ENCODE data around the gene IAH1. TPM values are rescaled to one million over a fixed set of nuclear protein-coding genes. Genes with fewer than 3 reads are reported as not detected.

Gene IAH1
- total RNA-seq, 4 donors from 2014 or later, result 50.3 to 83.7 (median 62.5) TPM

GRCh38 chr2:9517118-9517782, 42.9 kb downstream of the IAH1 start:
- H3K36me3 ChIP-seq, result peaks cover 5 to 12% of the 10 kb centered on the region in 2 donors
- intact Hi-C loops (cut with DNase I), result no loop called here

DNA sequence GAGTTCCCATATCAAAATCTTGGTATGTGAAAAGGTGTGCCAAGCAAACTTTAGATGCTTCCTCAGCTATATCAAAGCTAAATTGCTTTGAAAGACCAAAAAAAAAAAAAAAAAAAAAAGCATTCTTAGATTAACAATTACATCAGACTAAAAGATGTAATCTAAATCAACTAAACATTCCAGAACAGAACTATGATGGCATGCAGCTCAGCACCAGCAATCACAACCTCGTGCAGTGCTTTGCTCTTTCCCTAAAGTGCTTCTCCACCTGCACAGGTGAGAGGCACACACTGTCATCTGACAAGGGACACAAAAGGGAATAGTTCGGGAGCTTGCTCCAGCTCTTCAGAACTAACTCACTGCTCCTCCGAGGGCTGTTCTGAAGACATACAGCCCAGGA, 43.8 kb downstream of the IAH1 start:
- intact Hi-C loops (cut with DNase I), result no loop called here
- no peaks in the 10 kb centered on the region for H3K27me3 ChIP-seq
- no peaks in the 10 kb centered on the region for H3K4me1 ChIP-seq
- peaks cover 10 to 12% of the 10 kb centered on the region in 2 donors for H3K36me3 ChIP-seq
- peak; percentile 47 to 52 for DNase-seq
- no peaks in the 10 kb centered on the region for H3K9me3 ChIP-seq
- no peak for TF ChIP-seq POLR2A (IDR thresholded peaks at IDR 0.05)
- TF ChIP-seq, protein P1, sequence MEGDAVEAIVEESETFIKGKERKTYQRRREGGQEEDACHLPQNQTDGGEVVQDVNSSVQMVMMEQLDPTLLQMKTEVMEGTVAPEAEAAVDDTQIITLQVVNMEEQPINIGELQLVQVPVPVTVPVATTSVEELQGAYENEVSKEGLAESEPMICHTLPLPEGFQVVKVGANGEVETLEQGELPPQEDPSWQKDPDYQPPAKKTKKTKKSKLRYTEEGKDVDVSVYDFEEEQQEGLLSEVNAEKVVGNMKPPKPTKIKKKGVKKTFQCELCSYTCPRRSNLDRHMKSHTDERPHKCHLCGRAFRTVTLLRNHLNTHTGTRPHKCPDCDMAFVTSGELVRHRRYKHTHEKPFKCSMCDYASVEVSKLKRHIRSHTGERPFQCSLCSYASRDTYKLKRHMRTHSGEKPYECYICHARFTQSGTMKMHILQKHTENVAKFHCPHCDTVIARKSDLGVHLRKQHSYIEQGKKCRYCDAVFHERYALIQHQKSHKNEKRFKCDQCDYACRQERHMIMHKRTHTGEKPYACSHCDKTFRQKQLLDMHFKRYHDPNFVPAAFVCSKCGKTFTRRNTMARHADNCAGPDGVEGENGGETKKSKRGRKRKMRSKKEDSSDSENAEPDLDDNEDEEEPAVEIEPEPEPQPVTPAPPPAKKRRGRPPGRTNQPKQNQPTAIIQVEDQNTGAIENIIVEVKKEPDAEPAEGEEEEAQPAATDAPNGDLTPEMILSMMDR (IDR thresholded peaks at IDR 0.05), result no peak
- H3K4me3 ChIP-seq (replicated peaks in 1 of 3), result no peak overlapping the region
- 44 to 57% methylated on average over 3 of the region's 3 CpGs for WGBS, 2 donors
- peak overlapping the region in 1 of 3 donors; percentile 13 for H3K27ac ChIP-seq

More at GRCh38 chr2:9517118-9517782, 42.9 kb downstream of the IAH1 start:
- no peaks in the 10 kb centered on the region for H3K27me3 ChIP-seq
- H3K4me3 ChIP-seq (replicated peaks in 1 of 3), result no peak overlapping the region
- no peak for TF ChIP-seq POLR2A (IDR thresholded peaks at IDR 0.05)
- TF ChIP-seq, protein P1 (IDR thresholded peaks at IDR 0.05), result no peak
- 92 to 96% methylated on average over 2 of the region's 2 CpGs for WGBS, 2 donors
- H3K4me1 ChIP-seq, result no peaks in the 10 kb centered on the region
- no peak for DNase-seq
- H3K9me3 ChIP-seq, result no peaks in the 10 kb centered on the region
- no peak overlapping the region for H3K27ac ChIP-seq

DNA sequence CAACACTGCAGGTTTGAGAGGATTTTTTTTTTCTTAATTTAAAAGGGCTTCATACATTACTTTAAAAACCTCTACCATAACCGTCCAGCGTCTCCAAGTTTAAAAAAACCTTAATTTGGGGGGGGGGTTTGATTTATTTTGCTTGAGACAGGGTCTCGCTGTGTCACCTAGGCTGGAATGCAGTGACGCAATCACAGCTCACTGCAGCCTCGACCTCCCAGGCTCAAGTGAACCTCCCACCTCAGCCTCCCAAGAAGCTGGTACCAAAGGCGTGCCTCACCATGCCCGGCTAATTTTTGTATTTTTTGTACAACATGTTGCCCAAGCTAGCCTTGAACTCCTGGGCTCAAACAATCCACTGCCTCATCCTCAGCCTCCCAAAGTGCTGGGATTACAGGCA, 44.4 kb downstream of the IAH1 start:
- no peaks in the 10 kb centered on the region for H3K27me3 ChIP-seq
- H3K9me3 ChIP-seq, result no peaks in the 10 kb centered on the region
- no peaks in the 10 kb centered on the region for H3K4me1 ChIP-seq
- H3K36me3 ChIP-seq, result peaks cover 9 to 15% of the 10 kb centered on the region in 2 donors
- WGBS, 2 donors, result 93 to 97% methylated on average over 7 of the region's 7 CpGs
- TF ChIP-seq POLR2A (IDR thresholded peaks at IDR 0.05), result no peak
- TF ChIP-seq, protein P1 (IDR thresholded peaks at IDR 0.05), result no peak
- intact Hi-C loops (cut with DNase I), result no loop called here
- H3K27ac ChIP-seq, result peak overlapping the region in 1 of 3 donors; percentile 13
- H3K4me3 ChIP-seq (replicated peaks in 1 of 3), result no peak overlapping the region
- DNase-seq, result no peak

DNA sequence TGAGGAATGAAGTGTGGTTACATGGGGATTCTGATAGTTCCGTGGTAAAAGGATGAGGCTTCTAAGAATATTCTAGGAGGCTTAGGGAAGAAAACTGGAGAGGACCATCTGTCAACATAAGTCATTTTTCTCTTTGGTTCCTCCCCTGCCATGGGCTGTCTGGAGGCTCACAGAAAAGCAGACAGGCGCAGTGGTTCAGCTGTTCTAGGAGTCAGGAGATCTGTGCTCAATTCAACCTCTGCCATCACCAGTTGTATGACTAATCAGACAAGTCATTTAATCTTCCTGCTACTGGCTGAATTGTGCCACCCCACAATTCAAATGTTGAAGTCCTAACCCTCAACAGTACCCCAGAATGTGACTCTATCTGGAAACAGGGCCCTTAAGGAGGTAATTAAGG, 44.9 kb downstream of the IAH1 start:
- TF ChIP-seq, protein P1 (IDR thresholded peaks at IDR 0.05), result no peak
- Histone ChIP-seq H3K27me3 (no peaks in the 10 kb centered on the region), H3K36me3 (peaks cover 13 to 19% of the 10 kb centered on the region in 2 donors), H3K4me1 (no peaks in the 10 kb centered on the region), H3K27ac (no peak overlapping the region), H3K9me3 (no peaks in the 10 kb centered on the region), H3K4me3 (replicated peaks in 1 of 3) (no peak overlapping the region)
- no peak for DNase-seq
- WGBS, 2 donors, result 95 to 98% methylated on average over 2 of the region's 2 CpGs
- intact Hi-C loops (cut with DNase I), result no loop called here

GRCh38 chr2:9524291-9524690, 49.9 kb downstream of the IAH1 start:
- DNase-seq, result no peak
- H3K27ac ChIP-seq, result no peak overlapping the region
- H3K36me3 ChIP-seq, result peaks cover 18 to 36% of the 10 kb centered on the region in 2 donors
- WGBS, 2 donors, result 89 to 95% methylated on average over 8 of the region's 8 CpGs
- no peaks in the 10 kb centered on the region for H3K27me3 ChIP-seq
- H3K4me3 ChIP-seq (replicated peaks in 1 of 3), result no peak overlapping the region
- intact Hi-C loops (cut with DNase I), result no loop called here
- H3K9me3 ChIP-seq, result no peaks in the 10 kb centered on the region
- TF ChIP-seq, protein P1 (IDR thresholded peaks at IDR 0.05), result no peak
- no peak for TF ChIP-seq POLR2A (IDR thresholded peaks at IDR 0.05)
- peaks cover 0 to 6% of the 10 kb centered on the region in 2 donors for H3K4me1 ChIP-seq
